ENCODE results near the gene L3MBTL3. TPM values are rescaled to one million over a fixed set of nuclear protein-coding genes. Genes with fewer than 3 reads are reported as not detected.

The L3MBTL3 gene
- 4.7 and 7.1 TPM in 2 replicates for total RNA-seq

DNA sequence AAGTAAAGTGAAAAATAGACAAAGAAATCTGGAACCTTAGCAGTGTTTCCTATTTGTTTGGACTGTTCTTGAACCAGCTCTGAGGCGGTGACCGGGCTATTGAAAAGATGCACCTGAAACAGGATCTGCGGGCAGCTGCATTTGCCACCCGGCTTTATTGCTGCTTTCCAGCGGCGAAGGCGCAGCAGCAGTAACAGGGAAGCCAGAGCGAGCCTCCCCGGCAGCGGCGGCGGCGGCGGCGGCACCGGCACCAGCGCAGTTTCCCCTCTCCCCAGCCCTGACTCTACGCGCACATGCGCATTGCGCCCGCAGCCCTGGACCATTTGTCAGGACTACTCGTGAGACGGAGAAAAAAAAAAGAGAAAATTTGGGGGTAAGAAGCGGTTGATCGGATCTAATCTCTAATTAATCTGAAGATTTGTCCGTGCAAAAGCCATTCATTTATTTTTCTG lies at the start of gene L3MBTL3:
Gene L3MBTL3 (plus strand): TSS at position 290 of the 452 bp plus-strand sequence. CDS start 24,119 bp downstream, outside the sequence.

Other genes starting within 250 kb of the L3MBTL3 start
- not detected in 2 replicates for gene TMEM244, start 157.3 kb upstream of the L3MBTL3 start, total RNA-seq
- gene SAMD3, start 204.4 kb downstream of the L3MBTL3 start, total RNA-seq, result 4.1 and 11.8 TPM in 2 replicates